GM18505 (cell line): ENCODE measurements around the gene KATNAL1.

Source experiments
- ATAC-seq: cut with Tn5 transposase; IDR thresholded peaks from one replicate; pipeline ENCODE4 v1.9.1; 2021; ENCODE audit not compliant: unreplicated experiment
- POLR2A ChIP-seq: IDR thresholded peaks from 4 replicates; pipeline ENCODE4 v1.6.1; 2011; ENCODE audit warnings: borderline replicate concordance; ENCODE audit not compliant: insufficient read depth, insufficient read length; ENCODE audit errors: extremely low read depth

The KATNAL1 gene

DNA sequence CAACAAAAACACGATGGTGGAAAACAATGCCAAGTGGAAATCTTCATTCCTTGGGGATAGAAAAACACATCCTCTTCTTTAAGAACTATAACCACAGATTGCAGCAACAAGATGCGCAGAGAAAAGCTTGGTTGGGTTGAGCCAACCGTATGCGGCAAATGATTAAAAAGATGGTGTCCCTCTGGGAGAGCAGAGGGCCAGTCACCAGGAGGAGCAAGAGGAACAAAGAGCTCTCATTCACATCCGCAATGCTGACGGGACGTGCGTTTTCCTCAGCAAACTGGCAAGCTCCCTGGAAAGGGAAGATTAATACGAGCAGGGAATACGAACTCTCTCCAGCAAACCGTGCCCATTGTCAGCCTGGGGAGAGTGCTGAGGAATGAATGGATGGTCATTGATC is 141.6 kb downstream of the KATNAL1 start:
- TF ChIP-seq POLR2A = no peak
- no peak for ATAC-seq

DNA sequence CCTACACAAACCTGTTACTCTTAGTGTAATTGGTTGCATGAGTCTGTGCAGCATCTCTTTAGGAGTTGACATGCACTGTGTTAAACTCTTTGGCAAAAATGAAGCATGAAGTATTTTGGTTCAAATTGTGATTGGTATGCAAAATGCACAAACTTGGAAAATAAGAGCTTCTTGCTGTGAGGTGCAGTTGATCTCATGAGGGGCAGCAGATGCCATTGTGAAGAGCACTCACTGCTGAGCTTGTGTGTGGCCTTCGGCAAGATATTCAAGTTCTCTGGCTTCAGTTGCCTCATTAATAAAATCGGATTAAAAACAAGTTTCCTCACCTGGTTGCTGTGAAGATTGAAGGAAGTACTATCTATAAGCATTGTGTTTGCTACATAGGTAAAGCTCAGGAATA is 142.3 kb downstream of the KATNAL1 start:
- TF ChIP-seq POLR2A = no peak
- no peak for ATAC-seq

DNA sequence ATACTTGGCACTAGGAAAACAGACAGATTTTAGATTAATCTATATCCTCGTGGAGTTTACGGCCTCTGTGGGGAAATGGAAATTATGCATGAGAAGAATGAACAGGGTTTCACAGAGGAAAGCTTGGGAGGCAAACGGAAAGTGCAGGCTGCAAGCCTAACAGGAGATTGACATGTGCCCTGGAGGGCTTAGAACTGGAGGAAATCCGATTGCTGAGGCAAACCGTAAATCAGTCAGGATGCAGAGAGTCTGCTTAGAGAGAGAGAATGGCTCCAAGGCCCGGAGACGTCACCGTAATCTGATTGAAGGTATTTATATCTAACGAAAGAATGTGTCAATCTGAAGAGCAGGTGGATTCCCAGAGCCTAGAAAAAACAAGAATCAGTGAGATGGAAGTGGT is 143.2 kb downstream of the KATNAL1 start:
- TF ChIP-seq POLR2A = no peak
- no peak for ATAC-seq

DNA sequence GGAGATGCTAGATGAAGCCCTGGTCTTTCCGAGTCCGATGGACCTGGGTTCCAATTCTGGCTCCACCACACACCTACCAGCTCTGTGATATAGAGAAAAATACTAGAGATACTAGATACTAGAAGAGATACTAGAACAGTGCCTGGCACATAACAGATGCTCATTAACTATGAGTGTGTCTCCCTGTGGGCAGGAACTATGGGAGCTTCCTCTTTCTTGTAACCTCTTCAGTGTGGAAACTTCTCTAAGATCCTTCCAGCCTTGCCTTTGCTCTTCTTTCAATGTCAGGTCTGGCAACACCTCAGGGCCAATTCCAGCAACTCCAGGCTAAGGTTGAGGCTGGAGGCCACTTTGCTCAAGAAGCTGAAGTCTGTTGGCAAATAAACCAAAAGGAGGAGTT is 143.9 kb downstream of the KATNAL1 start:
- ATAC-seq = no peak

DNA sequence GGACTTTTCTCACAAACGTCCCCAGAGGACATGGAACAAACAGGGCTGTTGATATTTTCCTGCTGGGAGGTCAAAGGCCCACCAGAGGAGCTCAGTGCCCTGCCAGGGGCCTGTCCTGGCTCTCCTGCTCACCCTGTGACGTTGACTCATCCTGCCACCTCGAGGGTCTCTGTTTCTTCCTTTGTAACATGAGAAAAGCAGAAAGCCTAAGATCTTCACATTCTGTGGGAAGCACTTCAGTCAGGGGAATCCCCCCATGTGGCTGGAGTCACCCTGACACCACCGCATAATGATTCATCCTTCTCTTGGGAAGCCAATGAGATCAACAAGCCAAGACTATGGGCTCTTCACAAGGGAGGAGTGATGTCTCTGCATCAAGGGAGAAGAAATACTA is 147.9 kb downstream of the KATNAL1 start:
- no peak for ATAC-seq

More for the DNA sequence above, 143.9 kb downstream of the KATNAL1 start:
- no peak for TF ChIP-seq POLR2A

DNA sequence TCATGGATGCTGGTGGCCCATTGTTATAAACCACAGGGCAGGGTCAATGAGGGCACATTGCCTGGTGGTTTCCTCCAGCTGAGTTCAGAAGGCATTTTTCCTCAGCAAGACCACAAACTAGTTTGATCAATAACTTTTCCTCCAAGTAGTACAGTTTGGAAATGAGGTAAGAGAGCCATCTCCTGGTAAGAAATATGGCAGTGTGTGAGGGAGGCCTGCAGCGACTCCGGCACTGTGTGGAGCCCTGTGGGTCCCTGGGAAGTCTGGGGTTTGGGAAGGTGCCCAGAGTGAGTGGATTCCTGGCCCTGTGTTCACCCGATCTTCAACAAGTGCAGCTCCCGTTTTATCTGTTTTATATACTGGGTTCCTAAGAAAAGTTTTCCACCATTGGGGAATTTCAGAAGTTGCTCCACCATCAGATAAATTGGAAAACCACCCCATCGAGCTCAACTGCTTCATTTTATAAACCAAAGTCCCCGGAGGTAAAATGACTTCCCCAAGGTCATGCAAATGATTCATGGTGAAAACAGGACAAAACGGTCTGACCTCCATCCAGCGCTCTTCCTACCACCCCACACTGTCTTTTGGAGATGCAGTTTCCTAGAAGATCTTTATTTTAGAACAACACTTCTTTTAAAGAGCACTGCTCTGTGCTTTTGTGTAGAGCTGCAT is 148.4 kb downstream of the KATNAL1 start:
- TF ChIP-seq POLR2A = no peak
- no peak for ATAC-seq

More for the DNA sequence above, 147.9 kb downstream of the KATNAL1 start:
- TF ChIP-seq POLR2A = no peak

DNA sequence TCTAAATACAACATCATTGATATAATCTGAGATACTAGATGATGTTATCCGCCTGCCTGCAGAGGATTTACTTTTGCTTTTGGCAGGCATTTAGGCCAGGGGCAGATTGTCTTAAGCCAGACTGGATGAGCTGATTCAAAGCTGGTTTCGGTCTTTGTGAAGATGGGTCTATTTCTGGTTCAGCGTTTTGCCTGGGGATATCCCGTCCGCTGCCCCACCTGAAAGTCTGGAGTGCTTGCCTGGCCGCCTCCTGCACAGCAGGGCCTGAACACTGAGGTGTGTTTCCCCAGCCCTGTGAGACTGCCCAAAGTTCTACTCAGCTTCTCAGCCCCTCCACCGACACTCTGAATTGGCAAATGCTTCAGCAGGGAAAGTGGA is 149.7 kb downstream of the KATNAL1 start:
- TF ChIP-seq POLR2A = no peak
- ATAC-seq = peak; percentile 63

DNA sequence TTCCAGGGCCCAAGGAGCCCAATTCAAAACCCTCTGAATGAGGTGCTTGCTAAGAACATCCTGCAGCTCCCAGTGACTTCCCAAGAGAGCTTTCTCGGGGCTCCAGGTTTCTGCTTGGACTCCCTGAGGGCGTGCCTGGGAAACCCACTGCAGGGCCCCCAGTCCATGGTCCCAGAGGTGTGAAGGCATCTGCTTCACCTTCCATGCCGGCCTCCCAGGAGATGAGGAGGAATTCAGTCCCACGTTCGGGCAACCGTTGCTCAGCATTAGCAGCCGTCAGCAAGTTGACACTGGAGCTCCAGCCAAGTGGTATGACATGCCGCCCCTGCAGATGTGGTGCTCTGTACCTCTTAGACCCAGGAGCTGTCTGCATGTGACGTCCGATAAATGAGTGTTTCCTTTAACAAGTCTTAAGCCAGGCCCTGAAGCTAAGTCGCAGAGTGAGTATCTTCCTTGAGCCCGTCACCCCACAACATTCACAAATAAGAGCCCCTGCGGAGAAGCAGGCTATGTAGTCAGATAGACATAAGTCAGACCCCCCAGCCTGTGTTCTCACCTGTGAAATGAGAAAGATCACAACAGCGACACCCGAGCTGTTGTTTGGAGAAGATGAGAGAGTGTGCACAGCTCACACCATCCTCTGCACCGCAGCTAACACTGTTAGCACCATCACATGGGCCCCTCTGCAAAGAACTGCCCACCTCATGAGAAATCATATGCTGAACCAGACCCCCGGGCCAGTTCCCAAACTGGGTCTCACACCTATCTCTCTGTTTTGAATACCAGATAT is 150.3 kb downstream of the KATNAL1 start:
- peak; percentile 17 for ATAC-seq
- TF ChIP-seq POLR2A = no peak

DNA sequence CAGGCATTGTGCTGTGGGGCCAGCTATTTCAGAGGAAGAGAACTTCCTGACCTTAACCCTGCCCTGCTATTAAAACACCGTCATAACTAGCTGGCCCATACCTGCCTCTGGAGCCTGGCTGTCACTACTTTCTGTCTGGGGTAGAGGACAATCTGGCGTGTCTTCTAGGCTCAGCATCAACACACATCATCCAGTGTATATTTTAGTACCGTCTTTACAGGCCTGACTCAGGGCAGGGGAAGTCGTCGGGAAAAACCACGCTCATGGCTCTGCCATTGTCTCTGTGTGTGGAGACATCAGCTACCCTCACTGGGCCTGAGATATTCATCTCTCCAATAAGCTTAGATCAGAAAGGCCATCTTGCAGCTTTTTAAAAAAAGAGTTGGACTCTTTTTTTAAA is 151.1 kb downstream of the KATNAL1 start:
- ATAC-seq = no peak
- no peak for TF ChIP-seq POLR2A

DNA sequence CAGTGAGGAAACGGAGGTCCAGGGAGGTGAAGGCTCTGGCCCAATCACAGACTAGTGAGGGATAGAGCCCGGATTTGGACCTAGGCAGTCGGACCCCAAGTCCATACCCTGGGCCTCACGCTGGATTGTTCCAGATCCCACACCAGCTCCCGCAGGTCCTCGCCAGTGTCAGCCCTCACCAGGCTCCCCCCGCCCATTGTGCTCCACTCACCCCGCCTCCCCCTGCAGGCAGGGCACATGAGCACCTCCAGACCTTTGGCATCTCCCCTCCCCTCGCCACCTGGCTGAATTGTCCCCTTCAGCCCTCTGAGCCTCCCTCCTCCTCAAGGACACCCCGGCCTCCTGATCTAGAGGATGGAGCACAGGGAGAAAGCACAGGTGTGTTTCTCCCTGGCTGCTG is 152.4 kb downstream of the KATNAL1 start:
- TF ChIP-seq POLR2A = no peak
- ATAC-seq = no peak

DNA sequence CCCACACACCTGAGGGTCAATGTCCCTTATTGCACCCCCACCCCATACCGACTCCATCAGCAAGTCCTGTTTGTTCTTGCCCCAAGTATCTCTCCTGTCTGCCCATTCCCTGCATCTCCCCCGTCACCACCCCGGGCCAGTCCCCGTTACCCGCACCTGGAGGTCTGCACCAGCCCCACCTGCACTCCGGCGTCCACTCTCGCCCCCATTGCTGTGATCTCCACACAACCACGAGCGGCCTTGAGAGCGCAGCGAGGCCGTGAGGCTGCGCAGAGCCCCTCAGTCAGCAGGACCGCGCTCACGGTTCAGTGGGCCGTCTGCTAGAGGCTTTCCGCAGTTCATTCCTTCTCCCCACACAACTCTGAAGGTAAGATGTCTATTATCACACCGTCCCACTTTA is 152.8 kb downstream of the KATNAL1 start:
- ATAC-seq = no peak
- TF ChIP-seq POLR2A = no peak

DNA sequence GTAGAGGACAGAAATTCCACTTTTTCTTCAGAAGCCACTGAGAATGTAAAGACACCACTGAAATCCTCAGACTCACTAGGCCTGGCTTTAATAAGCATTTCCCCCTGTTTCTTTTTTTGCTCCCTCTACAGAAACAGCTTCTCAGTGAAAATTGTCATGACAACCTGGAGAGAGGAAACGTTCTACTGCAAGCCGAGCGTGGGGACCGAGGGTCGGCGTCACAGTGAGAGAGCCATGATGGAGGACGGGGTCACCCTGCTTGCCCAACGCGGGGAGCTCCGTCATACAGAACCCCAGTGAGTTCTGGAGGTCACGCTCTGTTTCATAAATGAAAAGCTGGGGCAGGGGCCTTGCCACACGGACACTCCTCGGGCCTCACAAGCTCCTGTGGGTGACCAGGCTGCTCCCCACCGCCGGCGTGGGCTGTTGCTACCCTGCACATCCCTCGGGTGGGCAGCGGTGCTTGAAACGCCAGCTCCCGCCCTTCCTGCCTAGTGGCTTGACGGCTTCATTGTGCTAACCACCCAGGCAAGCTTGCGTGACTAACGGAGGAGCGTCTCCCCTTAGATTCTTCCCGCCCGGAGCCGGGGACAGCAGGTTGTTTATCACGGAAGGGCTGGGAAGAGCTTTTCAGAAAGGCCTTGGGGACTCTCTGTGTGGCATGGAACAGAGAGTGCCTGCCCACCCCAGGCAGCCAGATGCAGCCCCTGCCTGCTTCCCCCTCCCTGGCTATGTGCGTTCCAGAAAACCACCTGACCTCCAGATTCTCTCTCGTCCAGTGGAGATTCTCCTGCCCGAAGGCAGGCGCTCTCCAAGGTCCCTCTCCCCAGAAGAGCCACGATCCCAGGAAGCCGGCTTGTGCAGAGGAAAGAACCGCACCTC is 153.6 kb downstream of the KATNAL1 start:
- TF ChIP-seq POLR2A = no peak
- ATAC-seq = no peak
